A549 (cell line): Measurements from ENCODE around the gene DYNLRB1. TPM values are rescaled to one million over a fixed set of nuclear protein-coding genes. Genes with fewer than 3 reads are reported as not detected.

Experiments
- ATAC-seq, 2 experiments: fragments of 200-7000 bp in 1 of 2; fragments of >200 bp in 1 of 2; cut with Nextera tagmentation in 1 of 2; cut with Tn5 transposase in 1 of 2; 3 replicates each; pipeline versions ENCODE4 v1.8.0 to v1.9.1; 2018 to 2020; ENCODE audit warnings: mild to moderate bottlenecking in 1 of 2, moderate library complexity in 1 of 2
- CTCF ChIA-PET: fragments of 300-600 bp; sonication (Branson Sonifier 250); formaldehyde crosslinking; extraction: SDS; loops from one replicate; lab custom pipeline; 2021; ENCODE audit warnings: antibody characterized with exemption, inconsistent platforms; lab: Yijun Ruan, JAX
- POLR2A ChIA-PET: fragments of 350-600 bp; formaldehyde crosslinking; extraction: SDS; loops from one replicate; lab custom pipeline; 2021; ENCODE audit warnings: antibody characterized with exemption, inconsistent platforms; lab: Yijun Ruan, JAX
- DNase-seq, 2 experiments: peaks; one replicate each; pipeline versions ENCODE4 v3.0.0 to v3.0.0-alpha.2; 2011 to 2016; ENCODE audit warnings: low read depth in 1 of 2, low spot score in 1 of 2
- FAIRE-seq: peaks from 2 replicates; lab custom pipeline; 2011; peaks lifted over from hg19 to GRCh38; lab: Jason Lieb, UNC
- H3K27ac ChIP-seq, 2 experiments: fragments of >200 bp; sonication (Bioruptor Twin); formaldehyde crosslinking; 3 replicates each; pipeline ENCODE4 v1.5.1; 2016 to 2017
- H3K4me1 ChIP-seq: fragments of >200 bp; sonication (Bioruptor Twin); formaldehyde crosslinking; 3 replicates; pipeline ENCODE4 v1.6.1; 2016
- H3K4me2 ChIP-seq: fragments of >200 bp; sonication (Bioruptor Twin); formaldehyde crosslinking; 3 replicates; pipeline ENCODE4 v1.6.1; 2016
- H3K4me3 ChIP-seq: fragments of >200 bp; sonication (Bioruptor Twin); formaldehyde crosslinking; 3 replicates; pipeline ENCODE4 v1.5.1; 2016
- H3K9me3 ChIP-seq: fragments of >200 bp; sonication (Bioruptor Twin); formaldehyde crosslinking; 3 replicates; pipeline ENCODE4 v1.6.1; 2016
- CHD2 ChIP-seq: fragments of 150-350 bp; IDR thresholded peaks from 2 replicates; pipeline ENCODE4 v1.6.1; 2014; ENCODE audit warnings: low read length; ENCODE audit not compliant: partially characterized antibody
- FOSL2 ChIP-seq, 2 experiments: fragments of 450-650 bp in 1 of 2; fragments of >200 bp in 1 of 2; sonication (Bioruptor Twin) in 1 of 2; formaldehyde crosslinking; IDR thresholded peaks; 2 replicates each; pipeline versions ENCODE4 v1.5.0 to v1.6.1; 2016 to 2020; ENCODE audit warnings: mild to moderate bottlenecking in 1 of 2, moderate library complexity in 1 of 2
- GATA3 ChIP-seq: IDR thresholded peaks from 2 replicates; pipeline ENCODE4 v1.6.1; 2012; ENCODE audit warnings: borderline replicate concordance
- HEYL ChIP-seq: fragments of 250-450 bp; sonication (Bioruptor Pico); IDR thresholded peaks from 2 replicates; pipeline ENCODE4 v1.8.0; 2021; ENCODE audit warnings: mild to moderate bottlenecking, moderate library complexity
- HOXA7 ChIP-seq: fragments of 250-450 bp; sonication (Bioruptor Pico); IDR thresholded peaks from 2 replicates; pipeline ENCODE4 v1.5.0; 2020; ENCODE audit warnings: mild to moderate bottlenecking, moderate library complexity
- HOXB13 ChIP-seq: fragments of 250-450 bp; sonication (Bioruptor Pico); IDR thresholded peaks from 2 replicates; pipeline ENCODE4 v1.5.0; 2020; ENCODE audit warnings: low read depth, mild to moderate bottlenecking, moderate library complexity
- JUN ChIP-seq, 2 experiments: fragments of >200 bp; sonication (Bioruptor Twin); formaldehyde crosslinking; IDR thresholded peaks; 2 replicates in 1 of 2; 3 replicates in 1 of 2; pipeline ENCODE4 v1.6.1; 2016 to 2017
- JUNB ChIP-seq: fragments of >200 bp; sonication (Bioruptor Twin); formaldehyde crosslinking; IDR thresholded peaks from 2 replicates; pipeline ENCODE4 v1.6.1; 2016
- MAZ ChIP-seq: fragments of 150-350 bp; IDR thresholded peaks from 2 replicates; pipeline ENCODE4 v1.6.1; 2014; ENCODE audit warnings: antibody characterized with exemption, low read depth, low read length, borderline replicate concordance
- NPAS2 ChIP-seq: fragments of 250-450 bp; sonication (Bioruptor Pico); IDR thresholded peaks from 2 replicates; pipeline ENCODE4 v1.8.0; 2022; ENCODE audit warnings: mild to moderate bottlenecking, moderate library complexity, borderline replicate concordance
- POLR2A ChIP-seq: IDR thresholded peaks from 2 replicates; pipeline ENCODE4 v1.6.1; 2012; ENCODE audit warnings: mild to moderate bottlenecking, low read length
- RAD21 ChIP-seq, 2 experiments: fragments of >200 bp in 1 of 2; sonication (Bioruptor Twin) in 1 of 2; formaldehyde crosslinking in 1 of 2; IDR thresholded peaks in 1 of 2; conservative IDR thresholded peaks in 1 of 2; 2 replicates in 1 of 2; 3 replicates in 1 of 2; pipeline ENCODE4 v1.6.1; 2012 to 2018; ENCODE audit warnings: inconsistent platforms in 1 of 2
- RNF2 ChIP-seq: fragments of 200-600 bp; sonication (generic); IDR thresholded peaks from 2 replicates; pipeline ENCODE4 v1.6.1; 2016; ENCODE audit warnings: low read depth, mild to moderate bottlenecking, antibody characterized with exemption, moderate library complexity, borderline replicate concordance
- SREBF2 ChIP-seq: fragments of 450-650 bp; IDR thresholded peaks from 2 replicates; pipeline ENCODE4 v1.6.1; 2014; ENCODE audit warnings: mild to moderate bottlenecking, moderate library complexity
- ZNF302 ChIP-seq: fragments of 250-450 bp; sonication (Bioruptor Pico); IDR thresholded peaks from 2 replicates; pipeline ENCODE4 v1.9.0; 2021; ENCODE audit warnings: inconsistent platforms, mild to moderate bottlenecking, moderate library complexity
- WGBS: methylation state at CpG from one replicate; pipeline ENCODE4 v1.1.6; 2017; ENCODE audit errors: missing lambda C conversion rate; 5-methylcytosine and 5-hydroxymethylcytosine counted together
- polyA plus RNA-seq, 4 experiments: library from polyadenylated mRNA; depleted of rRNA in 3 of 4; stranded (reverse); fragments of >200 nt; fragmentation: RNase III in 1 of 4; extraction: RNeasy Plus Mini Kit Qiagen cat#74134 plus additional on column Dnase treatment in 1 of 4; gene quantifications; 2 replicates in 3 of 4; 3 replicates in 1 of 4; pipeline ENCODE4 v1.2.3, GENCODE V29; 2011 to 2017
- TF ChIP-seq, protein P1 (sequence below): fragments of >200 bp; sonication (Bioruptor Twin); formaldehyde crosslinking; IDR thresholded peaks from 3 replicates; pipeline ENCODE4 v1.6.1; 2016
- TF ChIP-seq, protein P2 (sequence below): fragments of 450-650 bp; IDR thresholded peaks from 2 replicates; pipeline ENCODE4 v1.6.1; 2014; ENCODE audit warnings: antibody characterized with exemption
- TF ChIP-seq, protein P3 (sequence below): IDR thresholded peaks from 2 replicates; pipeline ENCODE4 v1.6.1; 2012

The DYNLRB1 gene
- polyA plus RNA-seq, 2 of the 4 experiments (the other 2 are of a cell fraction) = 148 to 211 TPM

DNA sequence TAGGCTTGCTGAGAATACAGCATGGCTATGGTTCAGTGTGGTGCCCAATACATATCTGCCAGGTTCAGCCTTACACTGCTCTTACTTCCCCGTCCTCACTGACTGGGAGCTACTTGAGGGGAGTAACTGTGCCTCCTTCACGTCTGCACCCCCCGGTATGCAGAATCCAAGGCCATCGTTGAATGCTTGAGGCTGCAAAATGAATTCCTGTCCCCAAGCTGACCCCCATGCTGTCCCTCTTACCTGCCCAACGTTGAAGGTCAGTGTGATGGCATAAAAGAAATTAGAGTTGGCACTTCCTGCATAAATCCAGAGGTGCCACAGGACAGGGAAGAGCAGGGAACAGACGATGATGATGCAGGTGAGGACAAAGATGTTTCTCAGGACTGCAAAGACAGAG, 58.6 kb downstream of the DYNLRB1 start:
- CTCF ChIA-PET = interaction anchor here (1.0 to 3.6 kb wide), 5 partner anchors 134 to 262 kb away, joined by 3 to 18 read pairs (median 4); no protein-coding TSS in a partner anchor
- H3K4me3 ChIP-seq = no peak overlapping the region

DNA sequence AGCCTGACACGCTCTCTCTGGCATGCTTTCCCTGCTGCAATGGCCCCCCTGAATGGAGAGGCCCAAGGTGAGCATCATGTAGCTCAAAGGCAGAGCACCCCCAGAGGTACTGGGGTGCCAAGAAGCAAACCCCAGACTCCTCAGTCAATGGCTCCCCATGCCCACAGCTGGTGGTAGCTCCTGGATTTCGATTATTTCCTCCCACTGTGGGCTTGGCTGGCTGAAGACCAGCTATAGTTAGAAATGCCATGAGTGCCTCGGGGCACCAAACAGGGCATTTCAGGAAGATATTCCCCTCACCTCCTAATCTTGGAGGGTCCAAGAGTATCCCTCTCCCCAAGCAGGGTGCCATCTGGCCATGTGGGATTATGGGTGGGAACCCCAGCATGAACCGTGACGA, 59.0 kb downstream of the DYNLRB1 start:
- peaks cover 4% of the 10 kb centered on the region; the same call in 2 of the 3 replicates for H3K4me1 ChIP-seq
- ATAC-seq = no peak
- CTCF ChIA-PET = interaction anchor here (1.0 to 3.6 kb wide), 5 partner anchors 134 to 263 kb away, joined by 3 to 18 read pairs (median 4); no protein-coding TSS in a partner anchor
- DNase-seq = no peak
- TF ChIP-seq SREBF2 = no peak
- TF ChIP-seq, protein P1, sequence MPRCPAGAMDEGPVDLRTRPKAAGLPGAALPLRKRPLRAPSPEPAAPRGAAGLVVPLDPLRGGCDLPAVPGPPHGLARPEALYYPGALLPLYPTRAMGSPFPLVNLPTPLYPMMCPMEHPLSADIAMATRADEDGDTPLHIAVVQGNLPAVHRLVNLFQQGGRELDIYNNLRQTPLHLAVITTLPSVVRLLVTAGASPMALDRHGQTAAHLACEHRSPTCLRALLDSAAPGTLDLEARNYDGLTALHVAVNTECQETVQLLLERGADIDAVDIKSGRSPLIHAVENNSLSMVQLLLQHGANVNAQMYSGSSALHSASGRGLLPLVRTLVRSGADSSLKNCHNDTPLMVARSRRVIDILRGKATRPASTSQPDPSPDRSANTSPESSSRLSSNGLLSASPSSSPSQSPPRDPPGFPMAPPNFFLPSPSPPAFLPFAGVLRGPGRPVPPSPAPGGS = no peak
- TF ChIP-seq HEYL (CRISPR knock-in tag) = no peak
- TF ChIP-seq, all 56 proteins: peak for 0
- no peak for FAIRE-seq
- 85% methylated on average over 5 of the region's 5 CpGs for WGBS
- POLR2A ChIA-PET = no interaction called here
- Histone ChIP-seq H3K4me3 (no peak overlapping the region), H3K4me2 (no peak overlapping the region), H3K9me3 (no peaks in the 10 kb centered on the region), H3K27ac (no peak overlapping the region)

More for the DNA sequence above, 58.6 kb downstream of the DYNLRB1 start:
- DNase-seq (no peak), ATAC-seq (no peak), FAIRE-seq (no peak)
- H3K9me3 ChIP-seq = no peaks in the 10 kb centered on the region
- H3K27ac ChIP-seq = no peak overlapping the region
- no peak for TF ChIP-seq MAZ
- TF ChIP-seq, protein P2, sequence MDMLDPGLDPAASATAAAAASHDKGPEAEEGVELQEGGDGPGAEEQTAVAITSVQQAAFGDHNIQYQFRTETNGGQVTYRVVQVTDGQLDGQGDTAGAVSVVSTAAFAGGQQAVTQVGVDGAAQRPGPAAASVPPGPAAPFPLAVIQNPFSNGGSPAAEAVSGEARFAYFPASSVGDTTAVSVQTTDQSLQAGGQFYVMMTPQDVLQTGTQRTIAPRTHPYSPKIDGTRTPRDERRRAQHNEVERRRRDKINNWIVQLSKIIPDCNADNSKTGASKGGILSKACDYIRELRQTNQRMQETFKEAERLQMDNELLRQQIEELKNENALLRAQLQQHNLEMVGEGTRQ = no peak
- no peak for TF ChIP-seq HOXA7 (CRISPR knock-in tag)
- no peak for TF ChIP-seq CHD2
- no peak for TF ChIP-seq ZNF302 (CRISPR knock-in tag)
- H3K4me1 ChIP-seq = peaks cover 4% of the 10 kb centered on the region; the same call in 2 of the 3 replicates
- 77% methylated on average over 6 of the region's 6 CpGs for WGBS
- H3K4me2 ChIP-seq = no peak overlapping the region
- POLR2A ChIA-PET = no interaction called here

DNA sequence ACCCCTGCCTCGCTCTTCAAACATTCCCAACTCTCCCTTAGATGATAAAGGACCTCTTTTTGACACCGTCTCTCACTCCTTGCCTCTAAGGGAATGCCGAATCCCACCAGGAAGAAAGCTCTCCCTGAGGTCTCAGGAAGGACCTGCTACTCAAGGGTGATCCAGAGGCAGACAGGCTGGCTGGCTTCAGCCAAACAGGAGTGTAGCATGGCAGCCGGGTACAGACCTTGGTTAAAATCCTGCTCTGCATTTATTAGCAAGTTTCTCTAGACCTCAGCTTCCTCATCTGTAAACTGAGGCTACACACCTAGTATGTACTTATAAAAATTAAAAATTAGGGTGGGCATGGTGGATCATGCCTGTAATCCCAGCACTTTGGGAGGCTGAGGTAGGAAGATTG, 59.5 kb downstream of the DYNLRB1 start:
- CTCF ChIA-PET = interaction anchor here (1.0 to 3.6 kb wide), 4 partner anchors 133 to 385 kb away, joined by 3 to 18 read pairs (median 6); no protein-coding TSS in a partner anchor

DNA sequence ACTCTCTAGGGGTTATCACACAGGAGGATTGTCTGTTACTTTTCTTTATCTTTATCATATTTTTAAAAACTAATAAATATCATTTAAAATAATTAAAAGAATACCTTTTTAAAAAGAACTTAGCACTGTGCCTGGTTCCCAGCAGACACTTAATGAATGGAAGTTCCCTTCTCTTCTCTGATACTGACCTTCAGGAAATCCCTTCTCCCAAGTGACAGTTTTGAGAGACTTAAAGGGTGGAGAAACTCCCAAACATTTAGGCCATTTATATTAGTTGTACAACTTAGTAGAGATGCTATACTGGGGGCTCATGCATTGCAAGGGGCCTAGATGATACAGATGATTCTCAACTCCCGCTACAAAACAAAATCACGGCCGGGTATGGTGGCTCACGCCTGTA, 60.8 kb downstream of the DYNLRB1 start:
- no peak overlapping the region for H3K4me3 ChIP-seq
- FAIRE-seq (no peak), ATAC-seq (no peak), DNase-seq (no peak)
- no peak overlapping the region for H3K4me2 ChIP-seq
- H3K9me3 ChIP-seq = no peaks in the 10 kb centered on the region
- ChIA-PET POLR2A (no interaction called here), CTCF (interaction anchor here (1.5 to 7.7 kb wide), 3 partner anchors 130 to 386 kb away, joined by 4 to 108 read pairs (median 62); partner anchors contain the start of gene TP53INP2)
- WGBS = 91% methylated on average over 3 of the region's 4 CpGs
- TF ChIP-seq HOXB13 (CRISPR knock-in tag) (no peak), JUN (IDR thresholded peaks at IDR 0.05) (no peak), GATA3 (no peak), RNF2 (no peak), JUNB (no peak), POLR2A (no peak), HEYL (CRISPR knock-in tag) (no peak), RAD21 (conservative IDR thresholded peaks at IDR 0.05 in 1 of 2, IDR thresholded peaks at IDR 0.05 in 1 of 2) (no peak)
- TF ChIP-seq, protein P3, sequence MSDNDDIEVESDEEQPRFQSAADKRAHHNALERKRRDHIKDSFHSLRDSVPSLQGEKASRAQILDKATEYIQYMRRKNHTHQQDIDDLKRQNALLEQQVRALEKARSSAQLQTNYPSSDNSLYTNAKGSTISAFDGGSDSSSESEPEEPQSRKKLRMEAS = no peak
- H3K27ac ChIP-seq = no peak overlapping the region
- peaks cover 4% of the 10 kb centered on the region; the same call in 2 of the 3 replicates for H3K4me1 ChIP-seq

More for the DNA sequence above, 59.5 kb downstream of the DYNLRB1 start:
- ATAC-seq (no peak), FAIRE-seq (no peak), DNase-seq (no peak)
- no peaks in the 10 kb centered on the region for H3K9me3 ChIP-seq
- POLR2A ChIA-PET = no interaction called here
- H3K4me2 ChIP-seq = no peak overlapping the region
- no peak for TF ChIP-seq ZNF302 (CRISPR knock-in tag)
- no peak for TF ChIP-seq NPAS2 (CRISPR knock-in tag)
- TF ChIP-seq, protein P3 = no peak
- no peak for TF ChIP-seq FOSL2 (IDR thresholded peaks at IDR 0.05)
- no peak for TF ChIP-seq FOSL2 (CRISPR knock-in tag; IDR thresholded peaks at IDR 0.05)
- H3K27ac ChIP-seq = no peak overlapping the region
- peaks cover 4% of the 10 kb centered on the region; the same call in 2 of the 3 replicates for H3K4me1 ChIP-seq
- WGBS = 95% methylated on average over 4 of the region's 4 CpGs
- no peak overlapping the region for H3K4me3 ChIP-seq
